ENCODE data around the gene MYH4. TPM values are rescaled to one million over a fixed set of nuclear protein-coding genes. Genes with fewer than 3 reads are reported as not detected.

Gene MYH4
- total RNA-seq, 1 donor from 2014 or later = not detected

GRCh38 chr17:10435096-10435495 is 34.3 kb downstream of the MYH4 start:
- Mint-ChIP-seq H3K27me3 (ENCODE audit: low read depth, unreplicated experiment) (no peaks in the 10 kb centered on the region), H3K27ac (ENCODE audit: unreplicated experiment) (no peak overlapping the region), H3K9me3 (ENCODE audit: unreplicated experiment) (peaks cover 14% of the 10 kb centered on the region), H3K36me3 (ENCODE audit: low read depth, unreplicated experiment) (no peaks in the 10 kb centered on the region), H3K4me3 (ENCODE audit: unreplicated experiment) (no peak overlapping the region), H3K4me1 (ENCODE audit: low read depth, unreplicated experiment) (peaks cover 11% of the 10 kb centered on the region)
- H4K20me1 ChIP-seq (ENCODE audit: insufficient read depth, low read length) = no peaks in the 10 kb centered on the region
- DNase-seq (ENCODE audit: low read depth) = no peak
- H3K4me2 ChIP-seq (ENCODE audit: low read length) = no peak overlapping the region
- H2AFZ ChIP-seq (ENCODE audit: low read depth, low read length) = no peak overlapping the region
- no peak overlapping the region for H3K4me3 ChIP-seq (ENCODE audit: insufficient read depth, low read depth, low read length)
- no peak for TF ChIP-seq EZH2 (IDR thresholded peaks at IDR 0.05; ENCODE audit: insufficient read depth, low read length)
- TF ChIP-seq CTCF (IDR thresholded peaks at IDR 0.05; ENCODE audit: insufficient read depth, low read depth, low read length) = no peak
- H3K27ac ChIP-seq (ENCODE audit: low read depth, low read length) = no peak overlapping the region
- no peaks in the 10 kb centered on the region for H3K4me1 ChIP-seq (ENCODE audit: insufficient read depth, low read length)
- no peaks in the 10 kb centered on the region for H3K36me3 ChIP-seq (ENCODE audit: insufficient read depth, low read length)
- H3K79me2 ChIP-seq (ENCODE audit: insufficient read depth, low read length) = no peaks in the 10 kb centered on the region
- peaks cover 2% of the 10 kb centered on the region for H3K9me3 ChIP-seq (ENCODE audit: insufficient read depth, low read depth, low read length)
- no peak for FAIRE-seq
- no peak overlapping the region for H3K9ac ChIP-seq (ENCODE audit: low read length)
- H3K27me3 ChIP-seq (ENCODE audit: insufficient read depth, low read length) = no peaks in the 10 kb centered on the region

DNA sequence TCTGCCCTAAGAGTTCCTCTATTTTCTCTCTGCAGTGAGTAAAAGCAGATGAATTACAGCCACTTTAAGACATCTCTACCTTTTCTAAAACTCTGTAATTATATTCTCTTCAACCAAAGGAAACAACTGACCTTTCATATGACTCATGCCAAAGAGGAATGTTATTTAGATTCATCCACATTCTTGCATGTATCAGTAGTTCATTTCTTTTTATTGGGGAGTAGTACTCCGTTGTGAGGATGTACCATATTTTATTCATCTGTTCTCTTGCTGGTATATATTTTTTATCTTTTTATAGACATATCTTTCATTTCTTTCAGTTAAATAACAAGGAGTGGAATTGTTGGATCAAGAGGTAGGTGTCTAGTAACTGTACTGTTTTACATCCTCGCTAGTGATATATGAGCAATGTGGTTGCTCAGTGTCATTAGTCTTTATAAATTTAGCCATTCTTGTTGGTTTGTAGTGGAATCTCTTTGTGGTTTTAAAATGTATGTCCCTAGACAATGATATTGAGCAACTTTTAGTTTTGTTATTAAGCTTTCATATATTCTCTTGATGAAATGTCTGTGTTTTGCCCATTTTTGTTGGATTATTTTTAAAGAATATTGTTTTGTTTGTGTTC is 39.8 kb downstream of the MYH4 start:
- DNase-seq (ENCODE audit: low read depth) (peak; percentile 8), FAIRE-seq (no peak)
- H3K9me3 Mint-ChIP-seq (ENCODE audit: unreplicated experiment) = peaks cover 9% of the 10 kb centered on the region
- Histone ChIP-seq H3K27me3 (ENCODE audit: insufficient read depth, low read length) (no peaks in the 10 kb centered on the region), H3K9me3 (ENCODE audit: insufficient read depth, low read depth, low read length) (no peaks in the 10 kb centered on the region), H3K9ac (ENCODE audit: low read length) (no peak overlapping the region), H3K36me3 (ENCODE audit: insufficient read depth, low read length) (no peaks in the 10 kb centered on the region), H3K79me2 (ENCODE audit: insufficient read depth, low read length) (no peaks in the 10 kb centered on the region), H4K20me1 (ENCODE audit: insufficient read depth, low read length) (no peaks in the 10 kb centered on the region), H2AFZ (ENCODE audit: low read depth, low read length) (no peak overlapping the region), H3K4me1 (ENCODE audit: insufficient read depth, low read length) (no peaks in the 10 kb centered on the region), H3K27ac (ENCODE audit: low read depth, low read length) (no peak overlapping the region), H3K4me2 (ENCODE audit: low read length) (no peak overlapping the region), H3K4me3 (ENCODE audit: insufficient read depth, low read depth, low read length) (no peak overlapping the region)
- no peak overlapping the region for H3K4me3 Mint-ChIP-seq (ENCODE audit: unreplicated experiment)
- peak overlapping the region; percentile 64 for H3K27ac Mint-ChIP-seq (ENCODE audit: unreplicated experiment)
- H3K36me3 Mint-ChIP-seq (ENCODE audit: low read depth, unreplicated experiment) = no peaks in the 10 kb centered on the region
- peaks cover 12% of the 10 kb centered on the region for H3K4me1 Mint-ChIP-seq (ENCODE audit: low read depth, unreplicated experiment)
- no peaks in the 10 kb centered on the region for H3K27me3 Mint-ChIP-seq (ENCODE audit: low read depth, unreplicated experiment)
- TF ChIP-seq EZH2 (IDR thresholded peaks at IDR 0.05; ENCODE audit: insufficient read depth, low read length) (no peak), CTCF (IDR thresholded peaks at IDR 0.05; ENCODE audit: insufficient read depth, low read depth, low read length) (no peak)

DNA sequence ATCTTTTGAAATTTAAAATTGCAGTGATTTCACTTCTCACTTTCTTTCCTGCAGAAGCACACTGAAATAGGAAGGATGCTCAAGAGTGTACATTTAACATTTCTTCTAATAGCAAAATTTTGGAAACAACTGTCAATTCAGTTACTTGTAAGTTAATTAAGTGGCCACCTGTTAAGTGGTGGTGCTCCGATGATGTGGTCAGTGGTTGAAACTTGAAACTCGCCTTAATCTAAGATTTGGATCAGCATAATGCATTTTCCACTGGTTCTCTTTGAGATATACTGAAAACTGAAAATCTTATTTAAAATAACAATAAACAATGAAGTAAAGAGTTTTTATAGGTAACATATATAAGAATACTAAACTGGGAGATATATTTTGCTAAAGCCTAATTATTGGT is 40.6 kb downstream of the MYH4 start:
- no peaks in the 10 kb centered on the region for H3K36me3 Mint-ChIP-seq (ENCODE audit: low read depth, unreplicated experiment)
- peaks cover 9% of the 10 kb centered on the region for H3K9me3 Mint-ChIP-seq (ENCODE audit: unreplicated experiment)
- H3K4me2 ChIP-seq (ENCODE audit: low read length) = no peak overlapping the region
- no peak overlapping the region for H3K4me3 ChIP-seq (ENCODE audit: insufficient read depth, low read depth, low read length)
- FAIRE-seq = no peak
- peak overlapping the region; percentile 41 for H3K27ac Mint-ChIP-seq (ENCODE audit: unreplicated experiment)
- no peak overlapping the region for H2AFZ ChIP-seq (ENCODE audit: low read depth, low read length)
- TF ChIP-seq CTCF (IDR thresholded peaks at IDR 0.05; ENCODE audit: insufficient read depth, low read depth, low read length) = no peak
- TF ChIP-seq EZH2 (IDR thresholded peaks at IDR 0.05; ENCODE audit: insufficient read depth, low read length) = no peak
- H3K4me1 ChIP-seq (ENCODE audit: insufficient read depth, low read length) = no peaks in the 10 kb centered on the region
- H3K36me3 ChIP-seq (ENCODE audit: insufficient read depth, low read length) = no peaks in the 10 kb centered on the region
- H3K9me3 ChIP-seq (ENCODE audit: insufficient read depth, low read depth, low read length) = no peaks in the 10 kb centered on the region
- no peaks in the 10 kb centered on the region for H3K79me2 ChIP-seq (ENCODE audit: insufficient read depth, low read length)
- peaks cover 12% of the 10 kb centered on the region for H3K4me1 Mint-ChIP-seq (ENCODE audit: low read depth, unreplicated experiment)
- no peaks in the 10 kb centered on the region for H3K27me3 ChIP-seq (ENCODE audit: insufficient read depth, low read length)
- no peak overlapping the region for H3K4me3 Mint-ChIP-seq (ENCODE audit: unreplicated experiment)
- no peak overlapping the region for H3K27ac ChIP-seq (ENCODE audit: low read depth, low read length)
- no peaks in the 10 kb centered on the region for H4K20me1 ChIP-seq (ENCODE audit: insufficient read depth, low read length)
- no peak for DNase-seq (ENCODE audit: low read depth)
- no peak overlapping the region for H3K9ac ChIP-seq (ENCODE audit: low read length)
- H3K27me3 Mint-ChIP-seq (ENCODE audit: low read depth, unreplicated experiment) = no peaks in the 10 kb centered on the region

All from astrocyte (in vitro differentiated cells and primary cell).